ENCODE results near the gene GDPD1. TPM values are rescaled to one million over a fixed set of nuclear protein-coding genes. Genes with fewer than 3 reads are reported as not detected.

Gene GDPD1
- total RNA-seq, 1 experiment from 2014 or later, result 2.6 TPM

GRCh38 chr17:59300941-59301340 lies 80.6 kb downstream of the GDPD1 start:
- Histone ChIP-seq H2AFZ (ENCODE audit: low read length) (no peak overlapping the region), H3K27me3 (ENCODE audit: insufficient read depth, low read length) (no peaks in the 10 kb centered on the region), H3K4ac (ENCODE audit: low read depth, low read length) (no peak overlapping the region), H2BK15ac (ENCODE audit: low read depth, low read length) (no peak overlapping the region), H3T11ph (ENCODE audit: low read length) (no peak overlapping the region), H4K5ac (ENCODE audit: insufficient read length, low read depth, low read length) (no peak overlapping the region), H2BK20ac (ENCODE audit: low read depth, low read length, poor library complexity, severe bottlenecking) (no peak overlapping the region), H2BK5ac (ENCODE audit: insufficient read length, low read length) (no peak overlapping the region), H3K9me3 (ENCODE audit: control insufficient read depth, low read depth, low read length) (no peaks in the 10 kb centered on the region), H4K8ac (replicated peaks; ENCODE audit: insufficient read length, low read depth, low read length) (no peak overlapping the region), H3K56ac (ENCODE audit: insufficient read length, low read depth, low read length) (no peak overlapping the region), H3K4me1 (ENCODE audit: insufficient read depth, low read length) (no peaks in the 10 kb centered on the region), H2AK5ac (ENCODE audit: insufficient read length, low read length) (no peak overlapping the region), H2BK120ac (ENCODE audit: low read depth, low read length, poor library complexity, severe bottlenecking) (no peak overlapping the region), H4K91ac (ENCODE audit: insufficient read length, low read depth, low read length) (no peak overlapping the region), H3K9ac (ENCODE audit: extremely low read depth, insufficient read length, low read length) (no peak overlapping the region), H3K27ac (ENCODE audit: insufficient read length, low read depth, low read length) (no peak overlapping the region), H4K20me1 (ENCODE audit: control insufficient read depth, insufficient read depth, insufficient read length) (no peaks in the 10 kb centered on the region), H3K79me2 (ENCODE audit: insufficient read depth, low read length) (no peaks in the 10 kb centered on the region), H3K18ac (ENCODE audit: insufficient read length, low read depth, low read length) (no peak overlapping the region), H3K14ac (ENCODE audit: insufficient read depth, low read length) (no peak overlapping the region), H3K23ac (ENCODE audit: insufficient read length, low read depth, low read length) (no peak overlapping the region), H3K4me2 (ENCODE audit: insufficient read depth, insufficient read length, low read length) (no peak overlapping the region), H3K79me1 (ENCODE audit: insufficient read depth, low read depth, low read length, poor library complexity, severe bottlenecking) (no peaks in the 10 kb centered on the region), H3K23me2 (ENCODE audit: insufficient read length, low read depth, low read length, poor library complexity, severe bottlenecking) (no peaks in the 10 kb centered on the region), H2BK12ac (ENCODE audit: insufficient read length, low read depth, low read length) (no peak overlapping the region)
- Mint-ChIP-seq H3K4me1 (peaks cover 5 to 8% of the 10 kb centered on the region in 2 experiments), H3K4me3 (no peak overlapping the region), H3K27me3 (ENCODE audit: low read depth) (no peaks in the 10 kb centered on the region), H3K36me3 (ENCODE audit: insufficient read depth in 1 of 3, low read depth in 3 of 3) (no peaks in the 10 kb centered on the region), H3K9me3 (no peaks in the 10 kb centered on the region; a peak in 1 of 5 replicates), H3K27ac (no peak overlapping the region)
- no CpG with 5 or more reads among the region's 5 CpGs for WGBS (ENCODE audit: extremely low coverage, insufficient read length, low lambda C conversion rate)
- no peak for DNase-seq
- TF ChIP-seq CTCF (conservative IDR thresholded peaks at IDR 0.05), result no peak
